Endothelial cell of hepatic sinusoid (primary cell): ENCODE data around the gene RPL35A.

ENCODE experiments used
- in situ Hi-C: cut with HindIII; loops from 2 replicates; pipeline ENCODE4 v1.10.0; 2017; ENCODE audit warnings: low sequenced_read_pairs

The RPL35A gene

DNA sequence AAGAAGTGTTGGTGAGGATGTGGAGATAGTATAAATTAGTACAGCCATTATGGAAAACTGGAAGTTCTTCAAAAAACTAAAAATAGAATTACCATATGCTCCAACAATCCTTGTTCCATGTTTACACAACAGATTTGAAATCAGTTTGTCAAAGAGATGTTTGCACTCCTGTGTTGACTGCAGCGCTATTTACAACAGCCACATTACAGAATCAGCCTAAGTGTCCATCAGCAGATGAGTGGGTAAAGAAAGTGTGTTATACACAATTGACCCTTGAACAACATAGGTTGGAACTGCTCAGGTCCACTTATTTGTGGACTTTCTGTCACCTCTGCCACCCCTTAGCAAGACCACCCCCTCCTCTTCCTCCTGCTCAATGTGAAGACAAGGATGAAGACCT, 44.7 kb downstream of the RPL35A start:
- in situ Hi-C loops: no loop called here

DNA sequence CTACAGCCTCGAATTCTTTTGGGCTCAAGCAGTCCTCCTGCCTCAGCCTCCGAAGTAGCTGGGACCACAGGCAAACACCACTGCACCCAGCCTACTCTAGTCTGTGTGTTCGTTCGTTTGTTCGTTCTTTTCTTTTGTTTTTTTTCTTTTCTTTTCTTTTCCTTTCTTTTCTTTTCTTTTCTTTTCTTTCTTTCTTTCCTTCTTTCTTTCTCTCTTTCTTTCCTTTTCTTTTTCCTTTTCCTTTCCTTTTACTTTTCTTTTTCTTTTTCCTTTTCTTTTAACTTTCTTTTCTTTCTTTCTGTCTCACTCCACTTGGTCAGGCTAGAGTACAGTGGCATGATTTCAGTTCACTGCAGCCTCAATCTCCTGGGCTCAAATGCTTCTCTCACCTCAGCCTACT, 46.9 kb downstream of the RPL35A start:
- in situ Hi-C loops: no loop called here

DNA sequence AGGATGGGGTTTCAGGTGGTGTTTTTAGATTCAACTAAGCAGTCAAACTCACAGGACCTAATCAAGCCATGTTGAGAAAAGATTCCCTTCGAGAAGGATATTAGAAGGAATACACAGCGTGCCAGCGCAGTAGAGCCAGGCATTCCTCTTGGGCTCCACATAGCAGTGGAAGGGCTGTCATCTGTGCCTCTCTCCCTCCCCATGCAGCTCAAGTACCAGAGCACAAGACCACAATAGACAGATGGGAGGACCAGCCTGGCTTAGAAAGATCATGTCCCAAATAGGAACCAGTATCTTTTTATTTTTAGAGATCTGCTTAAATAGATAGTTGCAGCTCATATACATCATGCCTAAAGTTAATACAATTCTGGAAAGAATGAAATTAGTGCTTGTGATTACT, 47.9 kb downstream of the RPL35A start:
- in situ Hi-C loops: no loop called here
